Measurements from ENCODE around the gene GRM5. TPM values are rescaled to one million over a fixed set of nuclear protein-coding genes. Genes with fewer than 3 reads are reported as not detected.

GRM5 gene
- total and polyA plus RNA-seq, 2 donors (not counting 1 experiment from before 2014, with no cell fraction given): not detected

GRCh38 chr11:88534185-88534584 lies 531.6 kb downstream of the GRM5 start:
- 82% methylated on average over 4 of the region's 5 CpGs for WGBS (ENCODE audit: insufficient coverage)
- H3K79me2 ChIP-seq (ENCODE audit: control insufficient read depth, insufficient read depth, low read length): no peaks in the 10 kb centered on the region
- no peak for TF ChIP-seq EZH2 (IDR thresholded peaks at IDR 0.05; ENCODE audit: borderline replicate concordance, insufficient read depth, low read depth, low read length, poor library complexity, severe bottlenecking)
- TF ChIP-seq CTCF (IDR thresholded peaks at IDR 0.05): no peak
- H3K4me1 Mint-ChIP-seq: no peaks in the 10 kb centered on the region
- H3K27ac ChIP-seq (ENCODE audit: low read length in 2 of 2): no peak overlapping the region
- peaks cover 13% of the 10 kb centered on the region for H3K27me3 Mint-ChIP-seq
- H4K20me1 ChIP-seq (ENCODE audit: control insufficient read depth, insufficient read depth, low read length, poor library complexity, severe bottlenecking): no peaks in the 10 kb centered on the region
- no peak overlapping the region for H3K4me3 ChIP-seq (ENCODE audit: control extremely low read depth in 1 of 5, extremely low read depth in 1 of 5, insufficient read depth in 1 of 5, low read depth in 2 of 5, low read length in 4 of 5)
- no peak overlapping the region for H3K9ac ChIP-seq (ENCODE audit: low read length)
- no peaks in the 10 kb centered on the region for H3K4me1 ChIP-seq (ENCODE audit: control insufficient read depth in 2 of 2, insufficient read depth in 2 of 2, low read length in 2 of 2)
- H3K9me3 Mint-ChIP-seq (ENCODE audit: insufficient read depth): no peaks in the 10 kb centered on the region
- H3K9me3 ChIP-seq (ENCODE audit: control extremely low read depth in 1 of 3, control insufficient read depth in 2 of 3, insufficient read depth in 1 of 3, low read length in 2 of 3): no peaks in the 10 kb centered on the region
- H3K4me3 Mint-ChIP-seq: no peak overlapping the region
- DNase-seq (no peak), ATAC-seq (ENCODE audit: low read depth) (no peak)
- H2AFZ ChIP-seq (ENCODE audit: insufficient read depth, low read depth, low read length, poor library complexity, severe bottlenecking): no peak overlapping the region
- ChIA-PET POLR2A (no interaction called here), CTCF (interaction anchor here (1.1 kb wide), 1 partner anchor 518 kb away, joined by 3 read pairs; no protein-coding TSS in a partner anchor)
- H3K4me2 ChIP-seq (replicated peaks; ENCODE audit: low read depth, low read length, poor library complexity, severe bottlenecking): no peak overlapping the region
- intact Hi-C loops (cut with micrococcal nuclease): no loop called here
- no peaks in the 10 kb centered on the region for H3K36me3 ChIP-seq (replicated peaks in 1 of 2; ENCODE audit: control extremely low read depth in 1 of 2, control insufficient read depth in 1 of 2, extremely low read depth in 1 of 2, insufficient read depth in 2 of 2, low read length in 1 of 2)
- no peak overlapping the region for H3K27ac Mint-ChIP-seq
- no peaks in the 10 kb centered on the region for H3K27me3 ChIP-seq (replicated peaks in 1 of 4; ENCODE audit: control extremely low read depth in 1 of 4, control insufficient read depth in 3 of 4, insufficient read depth in 4 of 4, low read length in 3 of 4)

DNA sequence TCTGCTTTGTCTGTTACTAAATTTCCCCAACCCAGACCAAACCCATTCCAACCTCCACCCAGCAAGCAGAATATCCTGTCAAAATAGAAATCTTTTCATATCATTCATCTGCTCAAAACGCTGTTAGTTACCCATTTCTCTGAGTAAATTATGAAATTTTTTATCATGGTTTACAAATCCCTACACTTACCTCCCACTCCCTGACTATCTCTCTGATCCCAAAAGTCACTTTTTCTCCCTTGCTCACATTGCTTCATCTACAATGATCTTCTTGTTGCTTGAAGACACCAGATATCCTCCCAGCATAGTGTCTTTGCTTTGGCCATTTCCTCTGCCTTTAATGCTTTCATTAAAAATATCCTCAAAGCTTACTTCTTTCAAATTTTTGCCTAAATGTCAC lies 532.8 kb downstream of the GRM5 start:
- no CpG with 5 or more reads among the region's 1 CpG for WGBS (ENCODE audit: insufficient coverage)
- H3K27ac ChIP-seq (ENCODE audit: low read length in 2 of 2): no peak overlapping the region
- intact Hi-C loops (cut with micrococcal nuclease): no loop called here
- no peak overlapping the region for H3K4me2 ChIP-seq (replicated peaks; ENCODE audit: low read depth, low read length, poor library complexity, severe bottlenecking)
- Mint-ChIP-seq H3K27me3 (peaks cover 13% of the 10 kb centered on the region), H3K4me3 (no peak overlapping the region), H3K4me1 (no peaks in the 10 kb centered on the region), H3K27ac (no peak overlapping the region), H3K9me3 (ENCODE audit: insufficient read depth) (no peaks in the 10 kb centered on the region)
- no peaks in the 10 kb centered on the region for H3K27me3 ChIP-seq (replicated peaks in 1 of 4; ENCODE audit: control extremely low read depth in 1 of 4, control insufficient read depth in 3 of 4, insufficient read depth in 4 of 4, low read length in 3 of 4)
- H3K9me3 ChIP-seq (ENCODE audit: control extremely low read depth in 1 of 3, control insufficient read depth in 2 of 3, insufficient read depth in 1 of 3, low read length in 2 of 3): no peaks in the 10 kb centered on the region
- no peak overlapping the region for H2AFZ ChIP-seq (ENCODE audit: insufficient read depth, low read depth, low read length, poor library complexity, severe bottlenecking)
- no peaks in the 10 kb centered on the region for H4K20me1 ChIP-seq (ENCODE audit: control insufficient read depth, insufficient read depth, low read length, poor library complexity, severe bottlenecking)
- no peaks in the 10 kb centered on the region for H3K4me1 ChIP-seq (ENCODE audit: control insufficient read depth in 2 of 2, insufficient read depth in 2 of 2, low read length in 2 of 2)
- DNase-seq (no peak), ATAC-seq (ENCODE audit: low read depth) (no peak)
- CTCF ChIA-PET: no interaction called here
- no peaks in the 10 kb centered on the region for H3K79me2 ChIP-seq (ENCODE audit: control insufficient read depth, insufficient read depth, low read length)
- no peak overlapping the region for H3K4me3 ChIP-seq (ENCODE audit: control extremely low read depth in 1 of 5, extremely low read depth in 1 of 5, insufficient read depth in 1 of 5, low read depth in 2 of 5, low read length in 4 of 5)
- no peak overlapping the region for H3K9ac ChIP-seq (ENCODE audit: low read length)
- POLR2A ChIA-PET: no interaction called here
- TF ChIP-seq CTCF (IDR thresholded peaks at IDR 0.05) (no peak), EZH2 (IDR thresholded peaks at IDR 0.05; ENCODE audit: borderline replicate concordance, insufficient read depth, low read depth, low read length, poor library complexity, severe bottlenecking) (no peak)
- no peaks in the 10 kb centered on the region for H3K36me3 ChIP-seq (replicated peaks in 1 of 2; ENCODE audit: control extremely low read depth in 1 of 2, control insufficient read depth in 1 of 2, extremely low read depth in 1 of 2, insufficient read depth in 2 of 2, low read length in 1 of 2)
